A549 (cell line): ENCODE results near the gene AKT1S1.

Experiments
- CBX8 ChIP-seq: fragments of 200-600 bp; sonication (generic); IDR thresholded peaks from 2 replicates; pipeline ENCODE4 v1.6.1; 2016
- CEBPB ChIP-seq, 2 experiments: fragments of >200 bp in 1 of 2; sonication (Bioruptor Twin) in 1 of 2; formaldehyde crosslinking in 1 of 2; IDR thresholded peaks; 2 replicates each; pipeline ENCODE4 v1.6.1; 2012 to 2016
- CTCF ChIP-seq: fragments of >200 bp; sonication (Bioruptor Twin); formaldehyde crosslinking; IDR thresholded peaks from 3 replicates; pipeline ENCODE4 v1.5.1; 2016
- ESRRA ChIP-seq: fragments of 150-350 bp; IDR thresholded peaks from 2 replicates; pipeline ENCODE4 v1.6.1; 2014; ENCODE audit warnings: mild to moderate bottlenecking, low read length, borderline replicate concordance
- HDAC2 ChIP-seq: fragments of 200-600 bp; sonication (generic); IDR thresholded peaks from 2 replicates; pipeline ENCODE4 v1.6.1; 2016
- HMGXB4 ChIP-seq: fragments of 250-450 bp; sonication (Bioruptor Pico); IDR thresholded peaks from 2 replicates; pipeline ENCODE4 v1.5.0; 2021; ENCODE audit warnings: mild to moderate bottlenecking, moderate library complexity, borderline replicate concordance
- JUN ChIP-seq, 2 experiments: fragments of >200 bp; sonication (Bioruptor Twin); formaldehyde crosslinking; IDR thresholded peaks; 2 replicates in 1 of 2; 3 replicates in 1 of 2; pipeline ENCODE4 v1.6.1; 2016 to 2017
- POLR2A ChIP-seq: IDR thresholded peaks from 2 replicates; pipeline ENCODE4 v1.6.1; 2012; ENCODE audit warnings: mild to moderate bottlenecking, low read length
- RCOR1 ChIP-seq: fragments of 150-350 bp; IDR thresholded peaks from 2 replicates; pipeline ENCODE4 v1.6.1; 2014; ENCODE audit warnings: antibody characterized with exemption, low read length, low read depth
- RFX5 ChIP-seq: fragments of 450-650 bp; IDR thresholded peaks from 2 replicates; pipeline ENCODE4 v1.7.1; 2014; ENCODE audit warnings: antibody characterized with exemption, mild to moderate bottlenecking, moderate library complexity
- RNF2 ChIP-seq: fragments of 200-600 bp; sonication (generic); IDR thresholded peaks from 2 replicates; pipeline ENCODE4 v1.6.1; 2016; ENCODE audit warnings: low read depth, mild to moderate bottlenecking, antibody characterized with exemption, moderate library complexity, borderline replicate concordance
- ZNF302 ChIP-seq: fragments of 250-450 bp; sonication (Bioruptor Pico); IDR thresholded peaks from 2 replicates; pipeline ENCODE4 v1.9.0; 2021; ENCODE audit warnings: inconsistent platforms, mild to moderate bottlenecking, moderate library complexity
- TF ChIP-seq, protein P1 (sequence below): IDR thresholded peaks from 2 replicates; pipeline ENCODE4 v1.6.1; 2012; ENCODE audit warnings: low read depth, borderline replicate concordance
- TF ChIP-seq, protein P2 (sequence below): fragments of 200-600 bp; sonication (generic); IDR thresholded peaks from 2 replicates; pipeline ENCODE4 v1.6.1; 2016; ENCODE audit warnings: antibody characterized with exemption, mild to moderate bottlenecking, moderate library complexity

GRCh38 chr19:49894879-49895565, 17.9 kb upstream of the AKT1S1 start:
- TF ChIP-seq CTCF: no peak
- no peak for TF ChIP-seq RCOR1
- TF ChIP-seq POLR2A: no peak
- TF ChIP-seq JUN (IDR thresholded peaks at IDR 0.05): no peak
- TF ChIP-seq HMGXB4 (CRISPR knock-in tag): no peak
- no peak for TF ChIP-seq CEBPB (IDR thresholded peaks at IDR 0.05)
- TF ChIP-seq CBX8: no peak
- TF ChIP-seq ZNF302 (CRISPR knock-in tag): no peak
- TF ChIP-seq, protein P1, sequence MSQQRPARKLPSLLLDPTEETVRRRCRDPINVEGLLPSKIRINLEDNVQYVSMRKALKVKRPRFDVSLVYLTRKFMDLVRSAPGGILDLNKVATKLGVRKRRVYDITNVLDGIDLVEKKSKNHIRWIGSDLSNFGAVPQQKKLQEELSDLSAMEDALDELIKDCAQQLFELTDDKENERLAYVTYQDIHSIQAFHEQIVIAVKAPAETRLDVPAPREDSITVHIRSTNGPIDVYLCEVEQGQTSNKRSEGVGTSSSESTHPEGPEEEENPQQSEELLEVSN: no peak
- no peak for TF ChIP-seq ESRRA
- no peak for TF ChIP-seq HDAC2
- no peak for TF ChIP-seq RNF2
- no peak for TF ChIP-seq RFX5
- TF ChIP-seq, protein P2, sequence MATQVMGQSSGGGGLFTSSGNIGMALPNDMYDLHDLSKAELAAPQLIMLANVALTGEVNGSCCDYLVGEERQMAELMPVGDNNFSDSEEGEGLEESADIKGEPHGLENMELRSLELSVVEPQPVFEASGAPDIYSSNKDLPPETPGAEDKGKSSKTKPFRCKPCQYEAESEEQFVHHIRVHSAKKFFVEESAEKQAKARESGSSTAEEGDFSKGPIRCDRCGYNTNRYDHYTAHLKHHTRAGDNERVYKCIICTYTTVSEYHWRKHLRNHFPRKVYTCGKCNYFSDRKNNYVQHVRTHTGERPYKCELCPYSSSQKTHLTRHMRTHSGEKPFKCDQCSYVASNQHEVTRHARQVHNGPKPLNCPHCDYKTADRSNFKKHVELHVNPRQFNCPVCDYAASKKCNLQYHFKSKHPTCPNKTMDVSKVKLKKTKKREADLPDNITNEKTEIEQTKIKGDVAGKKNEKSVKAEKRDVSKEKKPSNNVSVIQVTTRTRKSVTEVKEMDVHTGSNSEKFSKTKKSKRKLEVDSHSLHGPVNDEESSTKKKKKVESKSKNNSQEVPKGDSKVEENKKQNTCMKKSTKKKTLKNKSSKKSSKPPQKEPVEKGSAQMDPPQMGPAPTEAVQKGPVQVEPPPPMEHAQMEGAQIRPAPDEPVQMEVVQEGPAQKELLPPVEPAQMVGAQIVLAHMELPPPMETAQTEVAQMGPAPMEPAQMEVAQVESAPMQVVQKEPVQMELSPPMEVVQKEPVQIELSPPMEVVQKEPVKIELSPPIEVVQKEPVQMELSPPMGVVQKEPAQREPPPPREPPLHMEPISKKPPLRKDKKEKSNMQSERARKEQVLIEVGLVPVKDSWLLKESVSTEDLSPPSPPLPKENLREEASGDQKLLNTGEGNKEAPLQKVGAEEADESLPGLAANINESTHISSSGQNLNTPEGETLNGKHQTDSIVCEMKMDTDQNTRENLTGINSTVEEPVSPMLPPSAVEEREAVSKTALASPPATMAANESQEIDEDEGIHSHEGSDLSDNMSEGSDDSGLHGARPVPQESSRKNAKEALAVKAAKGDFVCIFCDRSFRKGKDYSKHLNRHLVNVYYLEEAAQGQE: no peak
